ENCODE results near the gene LRFN3.

- no peak for TF ChIP-seq POLR2A (IDR thresholded peaks at IDR 0.05; ENCODE audit: low read length)
- no peak for TF ChIP-seq GATA1 (IDR thresholded peaks at IDR 0.05; ENCODE audit: low read depth, low read length)
Measured at GRCh38 chr19:35919306-35919705, 16.9 kb upstream of the LRFN3 start.
